K562 (cell line): Measurements from ENCODE around the gene HIPK2. TPM values are rescaled to one million over a fixed set of nuclear protein-coding genes. Genes with fewer than 3 reads are reported as not detected.
A peak's percentile ranks its signal among the peaks of the same experiment; 100 is the strongest.

Experiments
- ATAC-seq: fragments of 200-7000 bp; cut with Tn5 transposase; 3 replicates; pipeline ENCODE4 v1.9.1; 2020; ENCODE audit warnings: moderate library complexity
- BruUV-seq: library from RNA; stranded (reverse); fragments of 400-500 nt; replicated peaks from 2 replicates; lab custom pipeline; 2021; lab: Mats Ljungman, UMichigan
- CTCF ChIA-PET: fragments of 300-600 bp; formaldehyde crosslinking; extraction: SDS; loops from one replicate; lab custom pipeline; 2021; ENCODE audit warnings: low intra/inter-chr PET ratio; lab: Yijun Ruan, JAX
- POLR2A ChIA-PET: fragments of 300-600, 350-650 bp; sonication (Branson Sonifier 250); formaldehyde crosslinking; extraction: SDS; loops from one replicate; lab custom pipeline; 2021; ENCODE audit warnings: antibody characterized with exemption, inconsistent platforms; lab: Yijun Ruan, JAX
- DNase-seq, 4 experiments: peaks; one replicate each; pipeline versions ENCODE4 v3.0.0 to v3.0.0-alpha.2; 2011 to 2018; ENCODE audit warnings: low spot score in 3 of 4, mixed read lengths in 3 of 4; ENCODE audit errors: extremely low read depth in 1 of 4
- FAIRE-seq: peaks from 2 replicates; lab custom pipeline; 2011; peaks lifted over from hg19 to GRCh38; lab: Jason Lieb, UNC
- H2AFZ ChIP-seq: 2 replicates; pipeline ENCODE4 v1.6.0; 2011; ENCODE audit warnings: low read depth, low read length, control low read depth, inconsistent platforms
- H3K27ac ChIP-seq: fragments of 200-600 bp; 3 replicates; pipeline ENCODE4 v1.8.0; 2011; ENCODE audit warnings: low read depth, mild to moderate bottlenecking, control low read depth, inconsistent platforms, low read length, moderate library complexity, mixed read lengths; ENCODE audit errors: extremely low read depth
- H3K27me3 ChIP-seq, 2 experiments: fragments of 300-600 bp in 1 of 2; 2 replicates in 1 of 2; 3 replicates in 1 of 2; pipeline versions ENCODE4 v1.6.0 to v1.8.0; 2011; ENCODE audit warnings: inconsistent platforms in 2 of 2, low read length in 2 of 2, mild to moderate bottlenecking in 1 of 2, mixed read lengths in 1 of 2, moderate library complexity in 1 of 2; ENCODE audit not compliant: control insufficient read depth in 2 of 2, insufficient read depth in 2 of 2
- H3K36me3 ChIP-seq: fragments of 300-600 bp; 3 replicates; pipeline ENCODE4 v1.8.0; 2011; ENCODE audit warnings: mild to moderate bottlenecking, low read length, inconsistent platforms; ENCODE audit not compliant: control insufficient read depth, insufficient read depth
- H3K4me1 ChIP-seq, 2 experiments: fragments of 200-600 bp in 1 of 2; replicated peaks in 1 of 2; 2 replicates in 1 of 2; 3 replicates in 1 of 2; pipeline versions ENCODE4 v1.5.1 to v1.8.0; 2011; ENCODE audit warnings: inconsistent platforms in 2 of 2, low read length in 2 of 2, mild to moderate bottlenecking in 1 of 2, mixed read lengths in 1 of 2, moderate library complexity in 1 of 2; ENCODE audit not compliant: control insufficient read depth in 2 of 2, insufficient read depth in 2 of 2
- H3K4me2 ChIP-seq: 2 replicates; pipeline ENCODE4 v1.6.1; 2011; ENCODE audit warnings: low read length, control low read depth, inconsistent platforms, mixed read lengths; ENCODE audit not compliant: insufficient read depth
- H3K4me3 ChIP-seq: fragments of 200-600 bp; sonication (generic), shearing (Covaris generic); 2 replicates; pipeline ENCODE4 v1.5.1; 2016; ENCODE audit warnings: control low read depth, inconsistent platforms
- H3K79me2 ChIP-seq: fragments of 200-600 bp; 3 replicates; pipeline ENCODE4 v1.8.0; 2011; ENCODE audit warnings: low read length, inconsistent platforms; ENCODE audit not compliant: control insufficient read depth, insufficient read depth
- H3K9ac ChIP-seq, 2 experiments: 2 replicates each; pipeline versions ENCODE4 v1.6.0 to v1.6.1; 2011; ENCODE audit warnings: low read depth in 2 of 2, low read length in 2 of 2, control low read depth in 1 of 2, inconsistent platforms in 1 of 2, mild to moderate bottlenecking in 1 of 2, mixed read lengths in 1 of 2; ENCODE audit not compliant: insufficient read depth in 1 of 2
- H3K9me1 ChIP-seq: one replicate; pipeline ENCODE4 v1.6.0; 2011; ENCODE audit warnings: inconsistent platforms, mild to moderate bottlenecking, low read length, moderate library complexity; ENCODE audit not compliant: control insufficient read depth, insufficient read depth
- H3K9me3 ChIP-seq: replicated peaks from 2 replicates; pipeline ENCODE4 v1.5.1; 2011; ENCODE audit warnings: low read depth, low read length, inconsistent platforms; ENCODE audit not compliant: control insufficient read depth, insufficient read depth
- H4K20me1 ChIP-seq: replicated peaks from 2 replicates; pipeline ENCODE4 v1.6.1; 2011; ENCODE audit warnings: low read length, inconsistent platforms, mixed read lengths; ENCODE audit not compliant: control insufficient read depth, insufficient read depth
- CCNT2 ChIP-seq: IDR thresholded peaks from 2 replicates; pipeline ENCODE4 v1.6.1; 2011; ENCODE audit warnings: borderline replicate concordance, low read depth, mild to moderate bottlenecking, moderate library complexity, mixed read lengths, low read length; ENCODE audit not compliant: insufficient read length; ENCODE audit errors: extremely low read depth
- FIP1L1 ChIP-seq: fragments of 200-400 bp; formaldehyde crosslinking; IDR thresholded peaks from 2 replicates; pipeline ENCODE4 v1.6.1; 2018; ENCODE audit warnings: mild to moderate bottlenecking, low read depth, low read length; ENCODE audit not compliant: poor library complexity, severe bottlenecking
- HMBOX1 ChIP-seq: sonication (generic); IDR thresholded peaks from 2 replicates; pipeline ENCODE4 v1.6.1; 2016
- KDM1A ChIP-seq, 2 experiments: fragments of 450-650 bp; IDR thresholded peaks; 2 replicates each; pipeline ENCODE4 v1.6.1; 2016; ENCODE audit warnings: mild to moderate bottlenecking in 2 of 2
- LARP7 ChIP-seq: fragments of 450-650 bp; IDR thresholded peaks from 2 replicates; pipeline ENCODE4 v1.6.1; 2016
- MIER1 ChIP-seq: fragments of 450-650 bp; IDR thresholded peaks from 2 replicates; pipeline ENCODE4 v1.6.1; 2016; ENCODE audit warnings: antibody characterized with exemption, mild to moderate bottlenecking, low read depth
- TCF3 ChIP-seq: sonication (generic); formaldehyde crosslinking; IDR thresholded peaks from 2 replicates; pipeline ENCODE4 v1.4.0; 2020; ENCODE audit warnings: mild to moderate bottlenecking, missing genetic modification reagents
- ZNF174 ChIP-seq: fragments of 250-450 bp; sonication (Bioruptor Pico); IDR thresholded peaks from 2 replicates; pipeline ENCODE4 v1.4.0; 2020; ENCODE audit warnings: mild to moderate bottlenecking
- ZNF830 ChIP-seq: fragments of 250-450 bp; sonication (Bioruptor Pico); IDR thresholded peaks from 2 replicates; pipeline ENCODE4 v1.5.0; 2021; ENCODE audit warnings: mild to moderate bottlenecking
- WGBS: fragments of 100-300 bp; shearing (Covaris generic); methylation state at CpG from one replicate; pipeline ENCODE4 v1.1.6; 2016; ENCODE audit warnings: low coverage, mixed read lengths; ENCODE audit not compliant: insufficient coverage; ENCODE audit errors: missing lambda C conversion rate; 5-methylcytosine and 5-hydroxymethylcytosine counted together
- in situ Hi-C: fragments of 300-500 bp; cut with MboI; formaldehyde crosslinking; loops from 4 replicates; pipeline ENCODE4 v1.15.0; 2018; ENCODE audit warnings: inconsistent platforms, mixed read lengths
- intact Hi-C: fragments of 100-400 bp; cut with micrococcal nuclease; formaldehyde crosslinking; loops from 2 replicates; pipeline ENCODE4 v1.14.2; 2022
- polyA plus RNA-seq, 8 experiments: library from polyadenylated mRNA; depleted of rRNA in 4 of 8; stranded (reverse) in 5 of 8; unstranded in 3 of 8; fragments of >200 nt; fragmentation: Nextera tagmentation in 2 of 8; fragmentation: Illumina TruSeq in 1 of 8; extraction: Ambion mirVana in 2 of 8; extraction: Trizol in 1 of 8; gene quantifications; 2 replicates each; pipeline versions ENCODE4 v1.2.1 to v1.2.3, GENCODE V29; 2011 to 2014; ENCODE audit warnings: inconsistent platforms in 1 of 8, missing spikeins in 1 of 8
- total RNA-seq, 7 experiments: library from RNA; depleted of rRNA in 6 of 7; stranded (reverse); fragments of >200 nt in 6 of 7; fragmentation: Illumina TruSeq in 2 of 7; extraction: Trizol in 2 of 7; gene quantifications; 2 replicates each; pipeline versions ENCODE4 v1.2.1 to v1.2.3, GENCODE V29; 2011 to 2021; ENCODE audit warnings: low replicate concordance in 1 of 7
- TF ChIP-seq, protein P1 (sequence below): fragments of 450-650 bp; formaldehyde crosslinking; IDR thresholded peaks from 2 replicates; pipeline ENCODE4 v1.4.0; 2020; ENCODE audit warnings: mild to moderate bottlenecking, moderate library complexity
- TF ChIP-seq, protein P2 (sequence below): fragments of 450-650 bp; IDR thresholded peaks from 2 replicates; pipeline ENCODE4 v1.6.1; 2017; ENCODE audit warnings: antibody characterized with exemption, mild to moderate bottlenecking
- TF ChIP-seq, protein P3 (sequence below): sonication (generic); formaldehyde crosslinking; IDR thresholded peaks from 2 replicates; pipeline ENCODE4 v1.9.0; 2022; ENCODE audit warnings: mild to moderate bottlenecking, missing genetic modification reagents

HIPK2 gene
- total and polyA plus RNA-seq, 9 of the 15 experiments (the other 6 are each of a cell fraction or from before 2014, with no cell fraction given) = 0.69 to 19.8 (median 5.1) TPM

GRCh38 chr7:139651914-139652313 is 125.9 kb downstream of the HIPK2 start (continued):
- TF ChIP-seq, protein P1, sequence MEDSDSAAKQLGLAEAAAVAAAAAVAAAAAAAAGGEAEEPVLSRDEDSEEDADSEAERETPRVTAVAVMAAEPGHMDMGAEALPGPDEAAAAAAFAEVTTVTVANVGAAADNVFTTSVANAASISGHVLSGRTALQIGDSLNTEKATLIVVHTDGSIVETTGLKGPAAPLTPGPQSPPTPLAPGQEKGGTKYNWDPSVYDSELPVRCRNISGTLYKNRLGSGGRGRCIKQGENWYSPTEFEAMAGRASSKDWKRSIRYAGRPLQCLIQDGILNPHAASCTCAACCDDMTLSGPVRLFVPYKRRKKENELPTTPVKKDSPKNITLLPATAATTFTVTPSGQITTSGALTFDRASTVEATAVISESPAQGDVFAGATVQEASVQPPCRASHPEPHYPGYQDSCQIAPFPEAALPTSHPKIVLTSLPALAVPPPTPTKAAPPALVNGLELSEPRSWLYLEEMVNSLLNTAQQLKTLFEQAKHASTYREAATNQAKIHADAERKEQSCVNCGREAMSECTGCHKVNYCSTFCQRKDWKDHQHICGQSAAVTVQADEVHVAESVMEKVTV (CRISPR knock-in tag) = no peak

- Histone ChIP-seq H3K4me1 (peaks cover 3 to 8% of the 10 kb centered on the region in 2 experiments; a peak in 4 of 5 replicates), H3K9ac (no peak overlapping the region), H2AFZ (no peak overlapping the region), H3K27ac (no peak overlapping the region), H3K27me3 (peaks cover 0 to 5% of the 10 kb centered on the region in 2 experiments; a peak in 1 of 5 replicates), H3K79me2 (no peaks in the 10 kb centered on the region), H3K36me3 (no peaks in the 10 kb centered on the region), H3K9me3 (no peaks in the 10 kb centered on the region), H3K4me2 (no peak overlapping the region), H3K4me3 (no peak overlapping the region), H4K20me1 (no peaks in the 10 kb centered on the region), H3K9me1 (no peaks in the 10 kb centered on the region)
- FAIRE-seq (no peak), ATAC-seq (peak; percentile 44; the same call in 1 of the 3 replicates), DNase-seq (no peak)
- WGBS = 33% methylated on average over 6 of the region's 6 CpGs
- ChIA-PET POLR2A (interaction anchor here (0.6 to 0.9 kb wide), 4 partner anchors 9 to 292 kb away, joined by 3 to 4 read pairs (median 3); partner anchors contain the start of gene LUC7L2), CTCF (no interaction called here)
- intact Hi-C loops (no loop called here), in situ Hi-C loops (no loop called here)
- no TSS peak for BruUV-seq
- TF ChIP-seq TCF3 (peak; percentile 38; the same call in 1 of the 2 replicates), LARP7 (no peak), HMBOX1 (no peak), MIER1 (no peak), ZNF830 (CRISPR knock-in tag) (no peak), CCNT2 (no peak), FIP1L1 (no peak), ZNF174 (CRISPR knock-in tag) (no peak), KDM1A (IDR thresholded peaks at IDR 0.05) (peak in 1 of 2 experiments; percentile 55; a peak in 2 of 4 replicates)
- TF ChIP-seq, protein P2, sequence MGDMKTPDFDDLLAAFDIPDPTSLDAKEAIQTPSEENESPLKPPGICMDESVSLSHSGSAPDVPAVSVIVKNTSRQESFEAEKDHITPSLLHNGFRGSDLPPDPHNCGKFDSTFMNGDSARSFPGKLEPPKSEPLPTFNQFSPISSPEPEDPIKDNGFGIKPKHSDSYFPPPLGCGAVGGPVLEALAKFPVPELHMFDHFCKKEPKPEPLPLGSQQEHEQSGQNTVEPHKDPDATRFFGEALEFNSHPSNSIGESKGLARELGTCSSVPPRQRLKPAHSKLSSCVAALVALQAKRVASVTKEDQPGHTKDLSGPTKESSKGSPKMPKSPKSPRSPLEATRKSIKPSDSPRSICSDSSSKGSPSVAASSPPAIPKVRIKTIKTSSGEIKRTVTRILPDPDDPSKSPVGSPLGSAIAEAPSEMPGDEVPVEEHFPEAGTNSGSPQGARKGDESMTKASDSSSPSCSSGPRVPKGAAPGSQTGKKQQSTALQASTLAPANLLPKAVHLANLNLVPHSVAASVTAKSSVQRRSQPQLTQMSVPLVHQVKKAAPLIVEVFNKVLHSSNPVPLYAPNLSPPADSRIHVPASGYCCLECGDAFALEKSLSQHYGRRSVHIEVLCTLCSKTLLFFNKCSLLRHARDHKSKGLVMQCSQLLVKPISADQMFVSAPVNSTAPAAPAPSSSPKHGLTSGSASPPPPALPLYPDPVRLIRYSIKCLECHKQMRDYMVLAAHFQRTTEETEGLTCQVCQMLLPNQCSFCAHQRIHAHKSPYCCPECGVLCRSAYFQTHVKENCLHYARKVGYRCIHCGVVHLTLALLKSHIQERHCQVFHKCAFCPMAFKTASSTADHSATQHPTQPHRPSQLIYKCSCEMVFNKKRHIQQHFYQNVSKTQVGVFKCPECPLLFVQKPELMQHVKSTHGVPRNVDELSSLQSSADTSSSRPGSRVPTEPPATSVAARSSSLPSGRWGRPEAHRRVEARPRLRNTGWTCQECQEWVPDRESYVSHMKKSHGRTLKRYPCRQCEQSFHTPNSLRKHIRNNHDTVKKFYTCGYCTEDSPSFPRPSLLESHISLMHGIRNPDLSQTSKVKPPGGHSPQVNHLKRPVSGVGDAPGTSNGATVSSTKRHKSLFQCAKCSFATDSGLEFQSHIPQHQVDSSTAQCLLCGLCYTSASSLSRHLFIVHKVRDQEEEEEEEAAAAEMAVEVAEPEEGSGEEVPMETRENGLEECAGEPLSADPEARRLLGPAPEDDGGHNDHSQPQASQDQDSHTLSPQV = no peak
- TF ChIP-seq, protein P3, sequence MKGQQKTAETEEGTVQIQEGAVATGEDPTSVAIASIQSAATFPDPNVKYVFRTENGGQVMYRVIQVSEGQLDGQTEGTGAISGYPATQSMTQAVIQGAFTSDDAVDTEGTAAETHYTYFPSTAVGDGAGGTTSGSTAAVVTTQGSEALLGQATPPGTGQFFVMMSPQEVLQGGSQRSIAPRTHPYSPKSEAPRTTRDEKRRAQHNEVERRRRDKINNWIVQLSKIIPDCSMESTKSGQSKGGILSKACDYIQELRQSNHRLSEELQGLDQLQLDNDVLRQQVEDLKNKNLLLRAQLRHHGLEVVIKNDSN (CRISPR knock-in tag) = peak; percentile 43
Observed at GRCh38 chr7:139651308-139651707, 126.5 kb downstream of the HIPK2 start.
